ENCODE results near the gene DTYMK. TPM values are rescaled to one million over a fixed set of nuclear protein-coding genes. Genes with fewer than 3 reads are reported as not detected.

The DTYMK gene
- total and polyA plus RNA-seq, 2 donors (not counting 3 experiments of a cell fraction or from before 2014, with no cell fraction given) = 67.0 to 104 TPM

- no peaks in the 10 kb centered on the region for H3K27me3 ChIP-seq (ENCODE audit: control insufficient read depth in 2 of 2, insufficient read depth in 2 of 2, low read length in 2 of 2)
- no peak for FAIRE-seq
- ChIA-PET POLR2A (no interaction called here), CTCF (no interaction called here)
- no peak overlapping the region for H3K27ac ChIP-seq (ENCODE audit: insufficient read depth, low read depth, low read length)
- BruUV-seq (replicated peaks) = no TSS peak
- peaks cover 4% of the 10 kb centered on the region for H3K79me2 ChIP-seq (ENCODE audit: control insufficient read depth, insufficient read depth, low read length)
- H3K36me3 ChIP-seq (ENCODE audit: control insufficient read depth in 2 of 2, extremely low read depth in 1 of 2, insufficient read depth in 2 of 2, low read length in 2 of 2) = peaks cover 2 to 26% of the 10 kb centered on the region in 2 experiments
- dilution Hi-C loops (cut with MboI; ENCODE audit: extremely low pct_ligation_motif_present, low sequenced_read_pairs) (no loop called here), intact Hi-C loops (cut with micrococcal nuclease) (no loop called here)
- no peaks in the 10 kb centered on the region for H3K9me3 ChIP-seq (replicated peaks; ENCODE audit: control insufficient read depth, insufficient read depth, low read length)
- no peak overlapping the region for H3K4me3 ChIP-seq (replicated peaks in 1 of 3; ENCODE audit: insufficient read depth in 1 of 3, low read depth in 1 of 3, low read length in 3 of 3)
- H2AFZ ChIP-seq (ENCODE audit: low read depth, low read length) = no peak overlapping the region
- H4K20me1 ChIP-seq (replicated peaks; ENCODE audit: control insufficient read depth, extremely low read depth, insufficient read depth, low read length) = no peaks in the 10 kb centered on the region
- no peak for DNase-seq (ENCODE audit: low read depth, low spot score)
- peaks cover 11% of the 10 kb centered on the region for H3K4me1 ChIP-seq (ENCODE audit: control insufficient read depth, extremely low read depth, insufficient read depth, low read length)
- H3K9ac ChIP-seq (replicated peaks; ENCODE audit: extremely low read depth, insufficient read depth, low read length) = no peak overlapping the region
- no peaks in the 10 kb centered on the region for H3K9me1 ChIP-seq (replicated peaks; ENCODE audit: control insufficient read depth, extremely low read depth, insufficient read depth, low read length)
- no peak overlapping the region for H3K4me2 ChIP-seq (ENCODE audit: insufficient read depth, low read length)
- TF ChIP-seq POLR2A (IDR thresholded peaks at IDR 0.05; ENCODE audit: low read depth, low read length) (no peak), CTCF (IDR thresholded peaks at IDR 0.05; ENCODE audit: extremely low read depth in 1 of 2, insufficient read depth in 1 of 2, low read depth in 1 of 2, low read length in 2 of 2) (no peak), EZH2 (IDR thresholded peaks at IDR 0.05; ENCODE audit: borderline replicate concordance, low read depth, low read length, severe bottlenecking) (no peak), POLR2AphosphoS5 (IDR thresholded peaks at IDR 0.05; ENCODE audit: insufficient read depth, low read depth, low read length) (no peak), FOS (IDR thresholded peaks at IDR 0.05; ENCODE audit: borderline replicate concordance, insufficient read depth, low read length) (no peak), MYC (IDR thresholded peaks at IDR 0.05; ENCODE audit: low read depth, low read length) (no peak), GATA2 (IDR thresholded peaks at IDR 0.05; ENCODE audit: insufficient read depth, insufficient read length, low read depth, low read length) (no peak), JUN (IDR thresholded peaks at IDR 0.05; ENCODE audit: borderline replicate concordance, insufficient read depth, insufficient read length, low read depth) (no peak)
- TF ChIP-seq, protein P1, sequence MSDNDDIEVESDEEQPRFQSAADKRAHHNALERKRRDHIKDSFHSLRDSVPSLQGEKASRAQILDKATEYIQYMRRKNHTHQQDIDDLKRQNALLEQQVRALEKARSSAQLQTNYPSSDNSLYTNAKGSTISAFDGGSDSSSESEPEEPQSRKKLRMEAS (IDR thresholded peaks at IDR 0.05; ENCODE audit: insufficient read depth, insufficient read length) = no peak
These were observed 9.2 kb downstream of the DTYMK start for GRCh38 chr2:241677392-241677791.
